Adipose tissue (tissue), 3 donors: ENCODE results near the gene CALML5. TPM values are rescaled to one million over a fixed set of nuclear protein-coding genes. Genes with fewer than 3 reads are reported as not detected.

Source experiments
- H3K27ac ChIP-seq: one replicate; pipeline ENCODE4 v1.5.1; 2013; ENCODE audit warnings: low read depth, low read length
- WGBS, 3 donors: extraction: QIAGEN DNeasy Blood & Tissue Kit; methylation state at CpG; one replicate each; pipeline ENCODE4 v1.1.7; 2013; 5-methylcytosine and 5-hydroxymethylcytosine counted together
- polyA plus RNA-seq, 3 donors: library from polyadenylated mRNA; stranded (reverse); fragments of 200-250 nt; gene quantifications; one replicate each; pipeline ENCODE4 v1.2.3, GENCODE V29; 2013
- donor health status: healthy with polysubstance abuse.
- donor health status: Bipolar disorder and iron deficiency.
- donor health status: healthy.

CALML5 gene
- polyA plus RNA-seq, 3 donors = 0.09 TPM; not detected in 2

GRCh38 chr10:5461203-5461588 lies 38.2 kb downstream of the CALML5 start:
- 76 to 81% (median 80%) methylated on average over 4 of the region's 4 CpGs for WGBS, 3 donors
- H3K27ac ChIP-seq = no peak overlapping the region

- H3K27ac ChIP-seq = no peak overlapping the region
- WGBS, 3 donors = 85 to 92% (median 88%) methylated on average over 14 of the region's 14 CpGs
Measured at GRCh38 chr10:5460468-5461202, 38.7 kb downstream of the CALML5 start.

GRCh38 chr10:5458949-5459747 lies 40.2 kb downstream of the CALML5 start:
- 88 to 96% (median 96%) methylated on average over 8 of the region's 8 CpGs for WGBS, 3 donors
- no peak overlapping the region for H3K27ac ChIP-seq

GRCh38 chr10:5458425-5458824 lies 40.9 kb downstream of the CALML5 start:
- WGBS, 3 donors = 89 to 100% (median 97%) methylated on average over 1 of the region's 1 CpG
- no peak overlapping the region for H3K27ac ChIP-seq

GRCh38 chr10:5457741-5458140 lies 41.6 kb downstream of the CALML5 start:
- no peak overlapping the region for H3K27ac ChIP-seq

GRCh38 chr10:5456563-5456962 lies 42.8 kb downstream of the CALML5 start:
- 93 to 94% (median 93%) methylated on average over 12 of the region's 12 CpGs for whole genome bisulfite sequencing, 3 donors
- no peak overlapping the region for H3K27ac ChIP-seq

More at GRCh38 chr10:5457741-5458140, 41.6 kb downstream of the CALML5 start:
- 78 to 85% (median 79%) methylated on average over 3 of the region's 3 CpGs for WGBS, 3 donors

GRCh38 chr10:5453749-5454489 lies 45.5 kb downstream of the CALML5 start:
- H3K27ac ChIP-seq = no peak overlapping the region
- WGBS, 3 donors = 90 to 92% (median 90%) methylated on average over 13 of the region's 13 CpGs

GRCh38 chr10:5450605-5451384 lies 48.6 kb downstream of the CALML5 start:
- WGBS, 3 donors = 57 to 79% (median 76%) methylated on average over 4 of the region's 4 CpGs
- H3K27ac ChIP-seq = no peak overlapping the region

- H3K27ac ChIP-seq = no peak overlapping the region
Measured at GRCh38 chr10:5449823-5450222, 49.5 kb downstream of the CALML5 start.

GRCh38 chr10:5449227-5449626 lies 50.1 kb downstream of the CALML5 start:
- no peak overlapping the region for H3K27ac ChIP-seq
- WGBS, 3 donors = 15 to 52% (median 43%) methylated on average over 2 of the region's 2 CpGs

More at GRCh38 chr10:5449823-5450222, 49.5 kb downstream of the CALML5 start:
- WGBS, 3 donors = 27 to 42% (median 33%) methylated on average over 8 of the region's 8 CpGs

Other genes with a start within 250 kb of the CALML5 start
- 1 to 10 TPM in 1 of 3 donors, not detected in 2; 1.5 TPM for gene UCN3, start 134.6 kb downstream of the CALML5 start, polyA plus RNA-seq
- gene TUBAL3, start 94.7 kb downstream of the CALML5 start, polyA plus RNA-seq = under 1 TPM; 0.04 to 0.22 (median 0.07) TPM
- 10 to 100 TPM; 32.4 to 96.2 (median 38.6) TPM for gene NET1, start 87.0 kb downstream of the CALML5 start, polyA plus RNA-seq
- under 1 TPM; 0.06 to 0.36 (median 0.22) TPM for gene CALML3, start 25.4 kb upstream of the CALML5 start, polyA plus RNA-seq
- gene ASB13, start 167.0 kb upstream of the CALML5 start, polyA plus RNA-seq = 10 to 100 TPM; 11.9 to 40.9 (median 13.5) TPM
- gene TASOR2, start 185.3 kb upstream of the CALML5 start, polyA plus RNA-seq = 10 to 100 TPM in 1 of 3 donors, 1 to 10 TPM in 2; 8.0 to 13.9 (median 8.0) TPM